SK-N-SH treated with all-trans-retinoic acid at 6 μM for 48 hours (cell line): ENCODE measurements around the gene TEX35.

ENCODE experiments used
- ISL1 ChIP-seq: fragments of 250-450 bp; sonication (Bioruptor Pico); IDR thresholded peaks from 2 replicates; pipeline ENCODE4 v2.1.2; 2022; ENCODE audit warnings: mild to moderate bottlenecking, moderate library complexity
- OSR1 ChIP-seq: fragments of 250-450 bp; sonication (Bioruptor Pico); IDR thresholded peaks from 2 replicates; pipeline ENCODE4 v1.8.0; 2022; ENCODE audit warnings: moderate library complexity, mild to moderate bottlenecking, inconsistent platforms
- PPARA ChIP-seq: fragments of 250-450 bp; sonication (Bioruptor Pico); IDR thresholded peaks from 2 replicates; pipeline ENCODE4 v1.5.0; 2020; ENCODE audit warnings: mild to moderate bottlenecking, borderline replicate concordance
- SNAI2 ChIP-seq: fragments of 250-450 bp; sonication (Bioruptor Pico); IDR thresholded peaks from 2 replicates; pipeline ENCODE4 v1.5.0; 2020; ENCODE audit warnings: mild to moderate bottlenecking, moderate library complexity
- TOX ChIP-seq: fragments of 250-450 bp; sonication (Bioruptor Pico); IDR thresholded peaks from 2 replicates; pipeline ENCODE4 v1.8.0; 2021; ENCODE audit warnings: mild to moderate bottlenecking, moderate library complexity, borderline replicate concordance
- ZC3H10 ChIP-seq: fragments of 250-450 bp; sonication (Bioruptor Pico); IDR thresholded peaks from 2 replicates; pipeline ENCODE4 v1.5.1; 2021; ENCODE audit warnings: mild to moderate bottlenecking, moderate library complexity
- ZNF565 ChIP-seq: fragments of 450-650 bp; formaldehyde crosslinking; conservative IDR thresholded peaks from 2 replicates; pipeline ENCODE4 v1.5.0; 2020; ENCODE audit warnings: low read depth, mild to moderate bottlenecking, moderate library complexity
- TF ChIP-seq, protein P1 (sequence below): fragments of 250-450 bp; sonication (Bioruptor Pico); IDR thresholded peaks from 2 replicates; pipeline ENCODE4 v1.5.1; 2020; ENCODE audit warnings: low read depth, mild to moderate bottlenecking, moderate library complexity
- TF ChIP-seq, protein P2 (sequence below): fragments of 250-450 bp; sonication (Bioruptor Pico); IDR thresholded peaks from 2 replicates; pipeline ENCODE4 v1.8.0; 2020; ENCODE audit warnings: mild to moderate bottlenecking, moderate library complexity, borderline replicate concordance

DNA sequence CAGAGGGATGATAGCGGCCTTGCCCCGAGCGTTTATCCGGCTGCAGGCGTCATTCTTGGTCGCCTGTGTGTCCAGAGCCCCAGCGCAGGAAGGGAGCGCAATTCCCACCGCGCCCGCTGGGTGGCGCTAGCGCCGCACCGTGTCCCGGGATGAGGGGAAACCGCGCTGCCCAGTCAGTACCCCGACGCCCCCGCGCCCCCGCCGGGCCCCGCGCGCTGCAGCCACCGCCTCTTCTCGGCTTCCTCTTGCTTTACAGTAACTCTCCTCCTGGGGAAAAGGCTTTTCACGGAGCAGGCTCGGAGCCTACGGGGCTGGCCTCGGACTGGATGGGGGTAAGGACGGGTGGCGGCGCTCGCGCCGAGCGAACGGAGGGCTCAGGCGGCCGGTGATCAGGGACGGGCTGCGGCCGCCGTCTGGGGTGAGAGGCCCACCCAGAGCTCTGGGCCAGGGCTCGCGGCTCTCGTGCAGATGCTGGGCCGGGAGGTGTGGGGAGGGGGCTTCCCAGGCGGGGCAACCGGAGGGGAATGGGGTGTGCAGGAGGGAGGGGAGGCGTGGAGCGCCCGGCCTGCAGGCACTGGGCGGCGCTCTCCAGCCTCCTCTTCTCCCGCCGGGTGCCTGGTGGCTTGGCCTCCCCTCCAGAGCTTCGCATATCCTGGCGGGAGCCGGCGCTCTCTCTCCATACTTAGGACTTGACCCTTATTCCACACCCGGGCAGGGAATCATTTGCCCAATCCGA, 29.8 kb downstream of the TEX35 start:
- TF ChIP-seq, protein P1, sequence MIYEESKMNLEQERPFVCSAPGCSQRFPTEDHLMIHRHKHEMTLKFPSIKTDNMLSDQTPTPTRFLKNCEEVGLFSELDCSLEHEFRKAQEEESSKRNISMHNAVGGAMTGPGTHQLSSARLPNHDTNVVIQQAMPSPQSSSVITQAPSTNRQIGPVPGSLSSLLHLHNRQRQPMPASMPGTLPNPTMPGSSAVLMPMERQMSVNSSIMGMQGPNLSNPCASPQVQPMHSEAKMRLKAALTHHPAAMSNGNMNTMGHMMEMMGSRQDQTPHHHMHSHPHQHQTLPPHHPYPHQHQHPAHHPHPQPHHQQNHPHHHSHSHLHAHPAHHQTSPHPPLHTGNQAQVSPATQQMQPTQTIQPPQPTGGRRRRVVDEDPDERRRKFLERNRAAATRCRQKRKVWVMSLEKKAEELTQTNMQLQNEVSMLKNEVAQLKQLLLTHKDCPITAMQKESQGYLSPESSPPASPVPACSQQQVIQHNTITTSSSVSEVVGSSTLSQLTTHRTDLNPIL (CRISPR knock-in tag): no peak
- TF ChIP-seq ISL1 (no peak), OSR1 (CRISPR knock-in tag) (no peak), ZNF565 (CRISPR knock-in tag) (no peak), TOX (no peak), PPARA (CRISPR knock-in tag) (no peak), ZC3H10 (CRISPR knock-in tag) (no peak), SNAI2 (CRISPR knock-in tag) (no peak)
- TF ChIP-seq, protein P2, sequence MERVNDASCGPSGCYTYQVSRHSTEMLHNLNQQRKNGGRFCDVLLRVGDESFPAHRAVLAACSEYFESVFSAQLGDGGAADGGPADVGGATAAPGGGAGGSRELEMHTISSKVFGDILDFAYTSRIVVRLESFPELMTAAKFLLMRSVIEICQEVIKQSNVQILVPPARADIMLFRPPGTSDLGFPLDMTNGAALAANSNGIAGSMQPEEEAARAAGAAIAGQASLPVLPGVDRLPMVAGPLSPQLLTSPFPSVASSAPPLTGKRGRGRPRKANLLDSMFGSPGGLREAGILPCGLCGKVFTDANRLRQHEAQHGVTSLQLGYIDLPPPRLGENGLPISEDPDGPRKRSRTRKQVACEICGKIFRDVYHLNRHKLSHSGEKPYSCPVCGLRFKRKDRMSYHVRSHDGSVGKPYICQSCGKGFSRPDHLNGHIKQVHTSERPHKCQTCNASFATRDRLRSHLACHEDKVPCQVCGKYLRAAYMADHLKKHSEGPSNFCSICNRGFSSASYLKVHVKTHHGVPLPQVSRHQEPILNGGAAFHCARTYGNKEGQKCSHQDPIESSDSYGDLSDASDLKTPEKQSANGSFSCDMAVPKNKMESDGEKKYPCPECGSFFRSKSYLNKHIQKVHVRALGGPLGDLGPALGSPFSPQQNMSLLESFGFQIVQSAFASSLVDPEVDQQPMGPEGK: no peak
